Dermis blood vessel endothelial cell (primary cell): ENCODE results near the gene TMCO4. TPM values are rescaled to one million over a fixed set of nuclear protein-coding genes. Genes with fewer than 3 reads are reported as not detected.
"Not testable (repeated sequence)": the region's sequence is repeated elsewhere in the genome, so short reads cannot be mapped to it uniquely, and the experiment has no call there.

Experiments
- DNase-seq: peaks from one replicate; pipeline ENCODE4 v3.0.0; 2010
- total RNA-seq: library from RNA; depleted of rRNA; stranded (reverse); fragments of >200 nt; gene quantifications from 2 replicates; pipeline ENCODE4 v1.2.3, GENCODE V29; 2014

The TMCO4 gene
- total RNA-seq, 1 donor from 2014 or later, result 10.6 TPM

GRCh38 chr1:19654886-19655717 is 144.6 kb downstream of the TMCO4 start:
- no peak for DNase-seq

- DNase-seq, result no peak
Observed at GRCh38 chr1:19654386-19654785, 145.3 kb downstream of the TMCO4 start.

GRCh38 chr1:19651141-19651737 is 148.5 kb downstream of the TMCO4 start:
- DNase-seq, result peak; percentile 83

- no peak for DNase-seq
Observed at GRCh38 chr1:19650416-19651140, 149.1 kb downstream of the TMCO4 start.

GRCh38 chr1:19648689-19649088 is 151.0 kb downstream of the TMCO4 start:
- peak; percentile 41 for DNase-seq

- no peak for DNase-seq
Observed at GRCh38 chr1:19648239-19648638, 151.5 kb downstream of the TMCO4 start.

GRCh38 chr1:19647643-19648042 is 152.1 kb downstream of the TMCO4 start:
- peak; percentile 58 for DNase-seq

GRCh38 chr1:19646377-19647319 is 153.1 kb downstream of the TMCO4 start:
- no peak for DNase-seq

- DNase-seq, result peak; percentile 52
Observed at GRCh38 chr1:19645411-19646251, 154.1 kb downstream of the TMCO4 start.

GRCh38 chr1:19644681-19645410 is 154.9 kb downstream of the TMCO4 start:
- peak; percentile 39 for DNase-seq

GRCh38 chr1:19644395-19644680 is 155.4 kb downstream of the TMCO4 start:
- no peak for DNase-seq

- DNase-seq, result peak; percentile 72
Observed at GRCh38 chr1:19643602-19644394, 155.9 kb downstream of the TMCO4 start, which contains the start of gene NBL1. NBL1 (plus strand) TSS chr1:19644311; CDS start chr1:19655031, 10,720 bp downstream.

GRCh38 chr1:19643121-19643520 is 156.6 kb downstream of the TMCO4 start:
- DNase-seq, result no peak

GRCh38 chr1:19640363-19641316 is 159.1 kb downstream of the TMCO4 start:
- DNase-seq, result peak; percentile 49

GRCh38 chr1:19639999-19640362 is 159.7 kb downstream of the TMCO4 start:
- no peak for DNase-seq

GRCh38 chr1:19639228-19639627 is 160.5 kb downstream of the TMCO4 start:
- DNase-seq, result not testable (repeated sequence)

- no peak for DNase-seq
Observed at GRCh38 chr1:19637606-19638005, 162.1 kb downstream of the TMCO4 start.

- DNase-seq, result not testable (repeated sequence)
Observed at GRCh38 chr1:19636749-19637148, 163.0 kb downstream of the TMCO4 start.

- no peak for DNase-seq
Observed at GRCh38 chr1:19636065-19636464, 163.7 kb downstream of the TMCO4 start.
